Dedifferentiated amniotic fluid mesenchymal stem cell (primary cell): ENCODE measurements around the gene MPV17L.
"Not testable (repeated sequence)": the region's sequence is repeated elsewhere in the genome, so short reads cannot be mapped to it uniquely, and the experiment has no call there.

Experiments
- DNase-seq: peaks from one replicate; pipeline ENCODE4 v3.0.0-alpha.2; 2016; ENCODE audit errors: extremely low spot score

MPV17L gene

DNA sequence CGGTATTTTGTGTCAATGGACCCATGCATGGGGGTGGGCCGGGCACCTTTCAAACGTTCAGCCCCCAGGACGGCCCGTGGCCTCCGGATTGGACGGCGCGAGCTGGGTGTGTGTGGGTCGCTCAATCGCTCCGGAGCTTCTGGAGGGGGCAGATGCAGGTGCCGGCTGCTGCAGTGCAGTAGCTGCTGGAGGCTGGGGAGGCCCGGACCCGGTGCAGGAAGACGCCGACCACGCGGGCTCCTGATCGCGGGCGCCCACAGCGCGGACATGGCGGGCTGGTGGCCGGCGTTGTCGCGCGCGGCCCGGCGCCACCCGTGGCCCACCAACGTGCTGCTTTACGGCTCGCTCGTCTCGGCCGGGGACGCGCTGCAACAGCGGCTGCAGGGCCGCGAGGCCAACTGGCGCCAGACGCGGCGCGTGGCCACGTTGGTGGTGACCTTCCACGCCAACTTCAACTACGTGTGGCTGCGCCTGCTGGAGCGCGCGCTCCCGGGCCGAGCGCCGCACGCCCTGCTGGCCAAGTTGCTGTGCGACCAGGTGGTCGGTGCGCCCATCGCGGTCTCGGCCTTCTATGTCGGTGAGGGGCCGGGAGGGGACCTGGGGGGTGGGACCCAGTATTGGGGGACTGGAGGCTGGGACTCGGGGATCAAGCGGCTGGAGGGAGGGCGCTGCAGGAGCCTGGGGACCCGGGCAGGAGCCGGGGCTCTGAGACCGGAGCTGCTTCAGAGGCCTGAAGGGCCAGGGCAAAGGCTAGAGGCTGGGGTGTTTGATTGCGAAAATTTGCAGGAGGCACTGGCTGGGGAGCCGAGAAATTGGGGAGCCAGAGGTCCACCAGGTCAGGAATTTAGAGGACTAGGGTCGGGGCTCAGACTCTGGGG, at the start of gene MPV17L:
MPV17L (plus strand) TSS at position 124 of the 878 bp plus-strand sequence; CDS start at position 268, 144 bp downstream.
- not testable (repeated sequence) for DNase-seq

DNA sequence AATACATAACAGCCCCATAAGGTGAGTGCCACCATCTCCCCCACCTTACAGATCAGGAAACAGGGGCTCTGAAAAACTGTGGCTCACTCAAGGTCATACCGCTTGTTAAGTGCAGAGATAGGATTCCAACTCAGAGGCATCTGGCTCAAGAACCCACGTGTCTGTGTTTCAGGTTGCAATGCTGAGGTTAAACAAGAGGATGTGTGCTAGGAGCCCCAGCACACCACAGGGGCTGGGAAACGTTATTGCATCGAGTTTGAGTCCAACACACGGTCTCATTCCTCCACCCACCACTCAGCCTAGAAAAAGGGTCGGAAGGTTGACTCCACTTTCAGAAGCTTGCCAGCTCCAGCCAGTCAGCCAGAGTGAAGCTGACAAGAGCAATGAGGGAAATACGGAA, 46.8 kb upstream of the MPV17L start:
- DNase-seq: not testable (repeated sequence)

DNA sequence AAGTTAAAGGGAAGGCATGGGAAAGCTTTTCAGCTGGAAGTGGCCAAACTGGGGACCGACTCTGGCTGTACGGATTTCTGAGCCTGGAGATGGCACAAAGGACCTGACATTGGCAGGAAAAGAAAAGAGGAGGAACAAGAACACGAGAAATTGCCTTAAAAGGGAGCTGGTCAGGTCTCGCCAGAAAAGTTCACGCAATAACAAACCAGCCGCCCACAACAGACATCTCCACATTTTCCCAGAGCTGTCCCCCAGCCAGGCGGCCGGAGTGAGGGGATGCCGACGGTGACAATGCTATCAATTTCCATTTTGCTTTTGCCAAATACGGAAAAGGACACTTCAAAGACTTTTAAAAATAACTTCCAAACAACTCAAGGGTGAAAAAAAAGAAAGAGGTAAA, 44.3 kb upstream of the MPV17L start:
- DNase-seq: not testable (repeated sequence)

DNA sequence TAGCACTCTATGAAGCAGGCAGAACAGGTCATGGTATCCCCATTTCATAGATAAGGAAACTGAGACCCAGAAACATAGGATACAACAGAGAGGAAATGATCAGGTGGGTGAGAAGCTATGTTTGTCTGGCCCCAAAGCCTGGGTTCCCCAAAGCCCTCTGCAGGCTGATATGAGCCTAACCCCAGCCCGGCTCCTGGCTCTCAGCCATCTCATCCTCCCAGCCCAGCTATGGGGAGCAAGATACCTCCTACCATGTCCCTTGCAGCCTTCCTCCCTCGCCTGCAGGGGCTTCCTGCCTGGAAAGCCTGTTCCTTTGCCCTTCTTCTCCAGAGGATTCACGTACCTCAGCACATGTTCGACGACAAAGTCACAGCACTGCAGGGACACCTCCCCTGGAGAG, 43.8 kb upstream of the MPV17L start:
- not testable (repeated sequence) for DNase-seq

DNA sequence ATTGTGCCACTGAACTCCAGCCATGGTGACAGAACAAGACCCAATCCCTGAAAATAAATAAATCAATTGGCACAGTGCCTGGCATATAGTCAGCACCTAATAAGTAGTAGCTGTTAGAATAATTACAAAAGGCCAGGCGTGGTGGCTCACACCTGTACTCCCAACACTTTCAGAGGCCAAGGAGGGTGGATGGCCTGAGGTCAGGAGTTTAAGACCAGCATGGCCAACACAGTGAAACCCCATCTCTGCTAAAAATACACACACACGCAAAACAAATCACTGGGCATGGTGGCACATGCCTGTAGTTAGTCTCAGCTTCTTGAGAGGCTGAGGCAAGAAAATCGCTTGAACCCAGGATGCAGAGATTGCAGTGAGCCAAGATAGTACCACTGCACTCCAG, 42.7 kb upstream of the MPV17L start:
- DNase-seq: not testable (repeated sequence)

DNA sequence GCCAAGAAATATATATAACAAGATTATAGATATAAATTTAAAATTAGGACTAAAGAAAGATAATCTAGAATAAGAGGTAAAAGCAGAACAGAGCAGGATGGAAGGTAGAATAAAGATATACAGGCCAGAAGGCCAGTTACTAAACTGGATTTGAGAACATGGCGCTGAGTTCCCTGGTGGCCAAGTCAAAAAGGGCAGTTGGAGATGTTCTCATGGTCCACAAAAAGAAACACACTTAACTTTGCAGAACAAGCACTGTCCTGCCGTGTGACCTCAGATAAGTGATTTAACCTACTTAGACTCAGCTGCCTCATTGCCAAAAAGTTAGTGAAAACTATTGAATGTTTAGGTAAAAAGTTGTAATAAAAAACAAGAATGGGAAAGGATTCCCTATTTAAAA, 40.7 kb upstream of the MPV17L start:
- DNase-seq: not testable (repeated sequence)

DNA sequence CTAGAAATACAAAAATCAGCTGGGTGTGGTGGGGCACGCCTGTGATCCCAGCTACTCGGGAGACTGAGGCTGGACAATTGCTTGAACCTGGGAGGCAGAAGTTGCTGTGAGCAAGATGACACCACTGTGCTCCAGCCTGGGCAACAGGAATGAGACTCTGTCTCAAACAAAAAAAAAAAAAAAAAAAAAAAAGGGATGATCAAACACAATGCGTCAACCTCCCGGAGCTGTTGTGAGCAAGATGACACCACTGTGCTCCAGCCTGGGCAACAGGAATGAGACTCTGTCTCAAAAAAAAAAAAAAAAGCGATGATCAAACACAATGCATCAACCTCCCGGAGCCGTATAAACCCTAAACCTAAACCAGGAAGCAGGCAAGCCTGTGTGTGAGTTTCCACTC, 38.1 kb upstream of the MPV17L start:
- DNase-seq: not testable (repeated sequence)

DNA sequence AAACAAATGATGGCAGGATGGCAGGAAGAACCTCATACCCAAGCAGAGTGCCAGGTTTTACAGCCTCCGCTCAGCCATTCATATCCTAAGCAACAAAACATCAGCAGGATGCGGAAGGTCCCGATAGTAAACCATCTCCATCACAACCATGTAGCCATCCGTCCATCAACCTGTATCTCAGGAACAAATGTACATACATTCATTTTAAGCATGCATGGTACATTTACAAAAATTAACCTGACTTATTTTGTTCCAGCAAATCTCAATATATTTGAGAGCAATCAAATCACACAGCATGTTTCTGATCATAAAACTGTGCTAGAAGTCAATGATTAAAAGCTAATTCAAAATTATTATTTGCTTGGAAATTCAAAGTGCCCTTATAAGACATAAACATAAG, 17.4 kb upstream of the MPV17L start, which contains the start of gene NPIPA5:
NPIPA5 (minus strand) TSS at position 101 of the 400 bp plus-strand sequence; CDS start at position 101, 0 bp downstream.
- DNase-seq: not testable (repeated sequence)

DNA sequence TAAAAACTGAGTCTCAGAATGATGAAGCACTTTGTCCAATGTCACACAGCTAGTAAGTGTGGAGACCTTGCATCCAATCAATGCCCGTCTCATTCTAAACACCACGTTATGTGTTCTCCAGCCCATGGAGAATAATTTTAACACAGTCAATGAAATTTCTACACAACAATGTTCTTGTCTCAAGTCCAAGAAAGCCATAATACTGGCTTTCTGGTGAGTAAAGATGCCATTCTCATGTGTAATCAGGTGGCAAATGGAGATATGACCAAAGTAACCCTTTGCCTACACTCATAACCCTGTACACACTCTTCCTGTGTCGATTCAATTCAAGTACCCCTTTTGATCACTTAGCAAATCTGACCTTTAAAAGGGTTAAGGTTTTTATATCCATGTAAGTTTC, 12.7 kb upstream of the MPV17L start:
- DNase-seq: not testable (repeated sequence)

DNA sequence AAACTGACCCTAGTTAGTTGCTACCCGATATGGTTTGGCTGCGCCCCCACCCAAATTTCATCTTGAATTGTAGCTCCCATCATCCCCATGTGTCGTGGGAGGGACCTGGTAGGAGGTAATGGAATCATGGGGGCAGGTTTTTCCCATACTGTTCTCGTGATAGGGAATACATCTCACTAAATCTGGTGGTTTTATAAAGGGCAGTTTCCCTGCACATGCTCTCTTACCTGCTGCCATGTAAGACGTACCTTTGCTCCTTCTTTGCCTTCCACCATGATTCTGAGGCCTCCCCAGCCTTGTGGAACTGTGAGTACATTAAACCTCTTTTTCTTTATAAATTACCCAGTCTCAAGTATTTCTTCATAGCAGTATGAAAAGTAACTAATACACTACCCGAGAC, 7.5 kb upstream of the MPV17L start:
- not testable (repeated sequence) for DNase-seq

DNA sequence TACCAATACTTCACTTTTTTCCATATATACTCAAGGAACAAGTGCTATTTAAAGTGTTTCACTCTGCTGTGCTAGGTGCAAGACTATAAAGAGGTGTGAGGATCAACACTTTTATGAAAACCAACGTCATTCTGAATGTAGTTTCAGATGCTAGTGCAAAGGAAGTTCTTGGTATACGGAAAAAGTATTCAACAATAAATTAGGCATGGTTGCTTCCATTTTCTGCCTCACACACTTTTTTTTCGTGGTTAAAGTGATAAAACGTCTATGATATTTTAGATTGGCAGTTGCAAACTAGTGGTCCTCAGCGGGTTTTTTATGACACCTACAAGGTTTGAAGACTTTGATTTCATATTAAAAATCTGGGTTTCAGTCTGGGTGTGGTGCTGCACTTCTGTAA, 5.6 kb upstream of the MPV17L start:
- not testable (repeated sequence) for DNase-seq

DNA sequence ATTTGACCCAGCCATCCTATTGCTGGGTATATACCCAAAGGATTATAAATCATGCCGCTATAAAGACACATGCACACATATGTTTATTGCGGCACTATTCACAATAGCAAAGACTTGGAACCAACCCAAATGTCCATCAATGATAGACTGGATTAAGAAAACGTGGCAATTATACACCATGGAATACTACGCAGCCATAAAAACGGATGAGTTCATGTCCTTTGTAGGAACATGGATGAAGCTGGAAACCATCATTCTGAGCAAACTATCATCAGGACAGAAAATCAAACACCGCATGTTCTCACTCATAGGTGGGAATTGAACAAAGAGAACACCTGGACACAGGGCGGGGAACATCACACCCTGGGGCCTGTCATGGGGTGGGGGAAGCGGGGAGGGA, 2.5 kb upstream of the MPV17L start:
- not testable (repeated sequence) for DNase-seq

DNA sequence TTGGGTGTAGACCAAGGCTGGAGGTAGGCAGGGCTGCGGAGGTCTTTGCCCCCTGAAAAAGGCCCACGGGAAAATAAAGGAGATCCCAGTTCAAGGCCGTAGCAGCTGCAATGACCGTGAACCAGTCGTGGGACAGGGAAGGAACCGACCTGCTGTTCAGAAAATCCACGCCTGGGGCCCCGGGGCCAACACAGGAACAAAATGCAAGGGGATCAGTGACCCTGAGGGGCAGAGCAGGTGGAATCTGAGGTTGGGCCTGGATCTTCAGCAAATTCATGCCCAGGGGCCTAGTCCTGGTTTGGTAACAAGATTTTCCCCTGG, 915 bp downstream of the MPV17L start:
- not testable (repeated sequence) for DNase-seq

DNA sequence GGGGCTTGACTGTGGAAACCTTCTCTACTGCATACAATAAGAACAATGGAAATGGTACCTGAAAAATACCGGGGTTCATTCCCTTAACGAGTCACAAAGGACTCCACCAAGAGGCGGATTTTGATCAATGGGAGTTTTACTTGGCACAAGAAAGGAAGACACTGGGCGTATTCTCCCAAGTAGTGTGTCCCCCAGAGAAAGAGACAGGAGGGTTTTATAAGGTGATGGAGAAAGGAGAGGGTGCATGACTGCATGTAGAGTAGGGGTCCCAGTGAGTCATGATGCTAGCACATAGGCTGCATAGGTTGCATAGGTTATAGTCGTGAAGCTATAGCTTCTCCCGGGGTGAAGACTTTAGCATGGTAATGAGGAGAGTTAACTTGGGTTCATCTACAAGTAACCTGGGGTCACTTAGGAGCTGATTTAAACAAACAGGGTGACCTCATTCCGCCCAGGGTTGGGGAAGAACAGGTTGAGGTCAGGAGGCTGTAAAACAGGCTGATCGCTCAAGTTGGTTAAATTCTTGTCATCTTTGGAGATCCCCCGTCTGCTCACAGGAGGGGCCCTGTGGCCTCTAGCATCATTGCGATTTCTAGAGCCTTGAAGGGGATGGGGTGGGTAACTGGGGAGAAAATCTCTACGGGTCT, 1.5 kb downstream of the MPV17L start:
- DNase-seq: no peak

DNA sequence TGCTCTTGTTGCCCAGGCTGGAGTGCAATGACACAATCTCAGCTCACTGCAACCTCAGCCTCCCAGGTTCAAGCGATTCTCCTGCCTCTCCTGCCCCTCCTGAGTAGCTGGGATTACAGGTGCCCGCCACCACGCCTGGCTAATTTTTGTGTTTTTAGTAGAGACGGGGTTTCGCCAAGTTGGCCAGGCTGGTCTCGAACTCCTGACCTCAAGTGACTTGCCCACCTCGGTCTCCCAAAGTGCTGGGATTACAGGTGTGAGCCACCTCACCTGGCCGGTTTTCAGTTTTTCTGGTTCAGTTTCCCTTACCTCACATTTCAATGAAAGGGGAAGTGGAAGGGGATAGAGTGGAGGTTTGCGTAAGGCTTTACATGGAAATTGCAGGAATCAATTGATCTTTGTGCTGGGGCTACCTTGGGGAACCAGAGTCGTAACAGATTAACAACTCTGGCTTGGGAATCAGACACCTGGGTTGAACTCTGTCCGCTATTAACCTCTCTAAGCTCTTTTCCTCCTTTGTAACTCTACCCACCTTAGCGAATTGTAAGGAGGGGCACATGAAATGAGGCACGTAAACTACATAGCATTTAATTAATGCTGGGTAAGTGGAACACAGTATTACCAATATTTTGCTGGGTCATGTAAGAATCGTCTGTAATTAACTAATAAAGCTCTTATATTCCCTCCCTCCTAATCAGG, 3.2 kb downstream of the MPV17L start:
- DNase-seq: no peak

DNA sequence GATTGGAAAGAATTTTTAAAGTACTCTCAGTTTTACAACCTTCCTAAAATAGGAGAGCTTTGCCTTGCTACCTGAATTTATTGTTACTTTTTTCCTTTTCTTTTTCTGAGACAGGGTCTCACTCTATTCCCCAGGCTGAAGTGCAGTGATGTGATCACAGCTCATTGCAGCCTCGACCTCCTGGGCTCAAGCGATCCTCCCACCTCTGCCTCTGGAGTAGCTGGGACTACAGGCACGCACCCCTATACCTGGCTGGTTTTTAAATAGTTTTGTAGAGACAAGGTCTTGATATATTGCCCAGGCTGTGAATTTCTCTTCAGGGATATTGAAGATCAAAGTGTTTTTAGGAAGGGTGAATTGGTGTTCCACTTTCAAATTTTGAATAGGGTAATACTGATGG, 3.8 kb downstream of the MPV17L start:
- DNase-seq: no peak

DNA sequence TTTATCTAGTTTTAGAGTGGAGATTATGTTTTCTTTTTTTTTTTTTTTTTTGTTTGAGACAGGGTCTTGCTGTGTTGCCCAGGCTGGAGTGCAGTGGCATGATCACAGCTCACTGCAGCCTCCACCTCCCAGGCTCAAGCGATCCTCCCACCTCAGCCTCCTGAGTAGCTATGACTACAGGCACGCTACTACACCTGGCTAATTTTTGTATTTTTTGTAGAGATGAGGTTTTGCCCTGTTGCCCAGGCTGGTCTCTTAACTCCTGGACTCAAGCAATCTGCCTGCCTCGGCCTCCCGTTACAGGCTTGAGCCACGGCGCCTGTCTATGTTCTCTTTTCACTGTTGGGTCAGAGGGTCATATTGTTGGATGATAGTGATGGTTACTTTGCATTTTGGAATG, 4.8 kb downstream of the MPV17L start:
- DNase-seq: not testable (repeated sequence)

DNA sequence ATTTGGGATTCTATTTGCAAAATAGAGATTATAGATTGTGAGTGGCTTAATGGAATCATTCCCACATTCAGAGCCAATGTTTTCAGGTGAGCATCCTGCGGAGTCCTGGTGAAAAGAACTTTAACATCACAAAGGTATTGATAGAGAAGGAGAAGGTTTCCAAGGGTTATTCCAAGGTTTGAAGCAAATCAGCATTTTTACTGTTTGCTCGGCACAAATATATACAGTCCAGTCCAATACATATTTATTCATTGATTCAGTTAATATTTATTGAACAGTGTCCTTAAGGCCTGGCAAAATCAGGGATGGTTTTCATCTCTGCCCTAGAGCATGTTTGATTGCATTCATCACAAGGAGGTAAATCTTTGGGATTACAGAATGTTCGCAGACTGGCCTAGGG, 6.4 kb downstream of the MPV17L start:
- DNase-seq: no peak

DNA sequence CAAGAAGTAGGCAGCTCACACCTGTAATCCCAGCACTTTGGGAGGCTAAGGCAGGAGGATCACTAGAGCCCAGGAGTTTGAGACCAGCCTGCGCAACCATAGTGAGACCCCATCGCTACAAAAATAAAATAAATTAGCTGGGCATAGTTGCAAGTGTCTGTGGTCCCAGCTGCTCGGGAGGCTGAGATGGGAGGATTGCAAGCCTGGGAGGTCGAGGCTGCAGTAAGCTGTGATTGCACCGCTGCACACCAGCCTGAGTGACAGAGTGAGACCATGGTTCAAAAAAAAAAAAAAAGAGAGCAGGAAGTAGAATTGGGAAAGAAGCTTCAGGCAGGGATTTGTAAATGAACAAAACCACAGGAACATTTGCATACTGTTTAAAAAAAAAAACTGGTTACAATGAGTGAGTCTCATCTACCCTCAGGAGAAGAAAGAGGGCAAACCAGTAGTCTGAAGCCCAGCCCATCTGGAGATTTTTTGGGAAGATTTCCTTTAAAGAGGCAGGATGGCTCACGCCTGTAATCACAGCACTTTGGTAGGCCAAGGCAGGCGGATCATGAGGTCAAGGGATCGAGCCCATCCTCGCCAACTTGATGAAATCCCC, 7.9 kb downstream of the MPV17L start:
- DNase-seq: no peak

DNA sequence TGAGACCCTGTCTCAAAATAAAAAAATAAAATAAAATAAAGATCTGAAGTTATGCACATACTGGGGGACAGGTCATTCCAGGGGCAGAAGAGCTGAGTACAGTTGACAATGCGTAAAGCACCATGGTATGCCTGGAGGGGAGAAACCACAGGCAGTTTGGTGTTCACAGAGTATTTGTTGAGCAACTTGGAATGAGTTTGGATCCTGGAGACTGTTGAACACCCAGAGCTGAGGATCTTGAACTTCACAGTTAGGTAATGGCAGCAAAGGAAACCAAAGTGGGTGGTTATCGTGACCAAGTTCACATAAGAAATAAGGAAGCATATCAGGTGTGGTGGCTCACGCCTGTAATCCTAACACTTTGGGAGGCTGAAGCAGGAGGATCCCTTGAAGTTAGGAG, 8.5 kb downstream of the MPV17L start:
- DNase-seq: not testable (repeated sequence)

DNA sequence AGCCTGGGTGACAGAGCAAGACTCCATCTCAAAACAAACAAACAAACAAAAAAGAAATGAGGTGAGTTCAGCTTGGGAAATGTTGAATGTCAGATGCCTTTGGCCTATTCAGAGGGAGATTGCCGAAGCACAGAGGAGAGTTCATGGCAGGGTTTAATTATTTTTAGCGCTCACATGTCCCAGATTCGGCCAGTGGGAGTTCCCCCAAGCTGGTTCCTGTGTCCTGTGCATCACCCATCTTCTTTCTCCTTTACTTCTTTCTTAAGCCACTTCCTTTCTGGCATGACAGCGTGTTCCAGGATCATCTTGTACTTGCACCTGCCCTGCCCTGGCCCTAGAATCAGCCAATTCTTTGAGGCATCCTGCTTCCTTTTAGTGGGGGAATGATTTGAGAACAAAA, 9.2 kb downstream of the MPV17L start:
- no peak for DNase-seq

DNA sequence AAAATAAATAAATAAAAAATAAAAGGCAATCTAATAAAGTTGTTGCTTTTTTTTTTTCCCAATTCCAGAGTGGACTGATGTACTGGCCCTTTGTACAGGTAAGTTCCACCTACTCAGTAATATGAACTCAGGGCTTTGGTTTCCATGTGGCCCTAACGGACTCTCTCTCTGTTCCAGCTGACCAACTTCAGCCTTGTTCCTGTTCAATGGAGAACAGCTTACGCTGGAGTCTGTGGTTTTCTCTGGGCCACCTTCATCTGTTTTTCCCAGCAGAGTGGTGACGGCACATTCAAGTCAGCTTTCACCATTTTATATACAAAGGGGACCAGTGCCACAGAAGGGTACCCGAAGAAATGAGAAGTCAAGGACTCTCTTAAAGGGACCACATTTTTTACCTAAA, 12.2 kb downstream of the MPV17L start:
- DNase-seq: not testable (repeated sequence)
